Inflammatory macrophage (primary cell): ENCODE data around the gene ELMO1.

Experiments used
- DNase-seq, 2 donors: peaks; one replicate each; pipeline ENCODE4 v3.0.0-alpha.2; 2020 to 2022

The ELMO1 gene

DNA sequence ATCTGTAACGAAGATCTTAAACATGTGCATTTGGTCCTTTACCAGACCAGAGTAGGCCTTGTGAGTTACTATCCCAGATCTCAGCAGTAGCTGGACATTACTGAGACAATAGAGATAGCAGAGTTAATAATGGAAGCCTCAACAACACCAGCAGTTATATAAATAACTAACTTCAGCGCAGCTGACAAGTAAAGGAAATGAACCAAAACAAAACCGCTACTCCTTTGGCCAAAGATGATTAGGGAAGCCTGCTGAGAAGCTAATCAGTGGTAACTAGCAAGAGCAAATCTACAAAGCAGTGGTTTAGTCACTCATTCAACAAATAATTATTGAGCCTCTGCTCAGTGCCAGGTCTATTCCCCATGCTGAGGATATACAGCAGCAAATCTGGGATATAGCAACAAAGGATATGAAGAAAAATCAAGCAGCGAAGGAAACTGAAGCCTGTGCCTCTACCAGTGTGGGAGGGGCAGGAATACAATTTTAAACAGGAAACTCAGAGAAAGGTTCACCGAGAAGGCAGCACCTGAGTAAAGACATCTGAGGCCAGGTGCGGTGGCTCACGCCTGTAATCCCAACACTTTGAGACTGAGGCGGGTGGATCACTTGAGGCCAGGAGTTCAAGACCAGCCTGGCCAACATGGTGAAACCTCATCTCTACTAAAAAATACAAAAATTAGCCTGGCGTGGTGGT is 103.6 kb downstream of the ELMO1 start:
- no peak for DNase-seq

DNA sequence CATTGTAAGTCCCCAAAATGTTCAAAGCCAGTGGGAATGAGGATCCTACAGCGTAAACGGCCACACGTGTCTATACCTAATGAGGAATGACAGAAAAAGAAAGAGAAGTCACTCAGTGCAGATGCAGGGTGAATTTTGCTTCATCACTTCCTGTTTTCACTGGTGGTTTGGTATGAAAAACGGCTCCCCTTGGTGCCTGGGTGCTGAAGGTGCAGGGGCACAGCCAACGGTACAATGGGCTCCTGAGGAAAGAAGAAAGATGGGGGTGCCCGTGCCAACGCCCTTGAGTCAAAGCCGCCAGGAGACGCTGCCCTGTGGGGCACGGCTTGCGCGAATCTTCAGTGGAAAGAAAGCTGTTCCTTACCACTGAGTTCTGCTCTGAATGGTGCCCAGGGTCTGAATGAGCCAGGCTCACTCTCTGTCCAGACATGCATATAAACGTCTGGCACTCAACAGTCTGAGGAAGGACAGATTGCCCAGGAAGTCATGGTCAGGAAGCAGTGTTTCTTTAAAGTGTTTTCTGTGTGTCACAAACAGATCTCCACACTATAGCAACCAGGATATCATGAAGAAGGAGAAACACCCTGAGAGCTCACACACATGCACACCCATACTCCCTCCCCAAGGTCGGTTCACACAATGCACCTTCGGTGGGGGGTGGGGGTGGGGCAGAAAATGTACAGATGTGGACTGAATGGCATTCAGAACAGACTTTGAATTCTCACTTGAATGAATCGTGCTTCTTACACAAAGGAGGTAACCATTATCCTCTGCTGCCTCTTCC is 105.8 kb downstream of the ELMO1 start:
- peak; percentile 65 to 76 for DNase-seq

GRCh38 chr7:37342176-37342687 is 106.4 kb downstream of the ELMO1 start:
- no peak for DNase-seq

GRCh38 chr7:37341033-37341630 is 107.5 kb downstream of the ELMO1 start:
- DNase-seq, result no peak

GRCh38 chr7:37338966-37339365 is 109.7 kb downstream of the ELMO1 start:
- no peak for DNase-seq

- DNase-seq, result no peak
These were observed 111.1 kb downstream of the ELMO1 start for GRCh38 chr7:37337522-37337921.

DNA sequence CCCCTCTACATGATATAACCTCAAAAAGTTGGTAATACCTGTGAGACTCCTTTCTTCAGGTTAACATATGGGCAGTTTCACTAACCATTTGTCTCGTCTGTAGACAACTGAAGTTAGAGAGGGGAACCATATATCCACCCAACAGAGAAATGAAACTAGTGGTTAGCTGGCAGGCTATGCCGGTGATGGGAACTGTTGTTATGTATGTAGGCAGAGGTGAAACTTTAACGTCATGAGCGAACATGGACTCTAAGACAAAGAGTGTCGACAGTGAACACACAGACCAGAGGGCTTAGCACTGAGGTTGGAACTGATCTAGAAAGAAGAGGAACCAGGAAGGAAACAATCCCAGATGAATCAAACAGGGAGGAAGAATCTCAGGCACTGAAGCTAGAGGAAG is 112.4 kb downstream of the ELMO1 start:
- peak; percentile 82 to 86 for DNase-seq

DNA sequence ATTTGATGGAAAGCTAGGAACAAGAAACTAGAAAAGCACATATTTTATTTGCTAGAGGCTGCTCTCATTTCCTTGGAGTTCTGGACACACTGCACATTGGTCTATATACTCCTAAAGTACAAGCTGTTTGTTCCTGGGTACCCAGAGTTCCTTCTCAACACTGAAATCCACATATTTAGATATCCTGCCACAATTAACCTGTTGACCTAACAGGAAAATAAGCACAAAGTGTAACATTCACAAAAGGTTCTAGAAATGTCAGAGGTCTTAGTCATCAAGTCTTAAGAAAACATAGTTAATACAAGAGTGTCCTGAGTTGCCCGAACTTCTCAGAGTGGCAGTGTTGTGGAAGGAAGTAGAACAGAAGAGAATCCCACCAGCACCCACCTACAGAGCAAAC is 115.6 kb downstream of the ELMO1 start:
- DNase-seq, result no peak

GRCh38 chr7:37332243-37333016 is 116.2 kb downstream of the ELMO1 start:
- no peak for DNase-seq

- no peak for DNase-seq
These were observed 117.9 kb downstream of the ELMO1 start for GRCh38 chr7:37330775-37331174.

DNA sequence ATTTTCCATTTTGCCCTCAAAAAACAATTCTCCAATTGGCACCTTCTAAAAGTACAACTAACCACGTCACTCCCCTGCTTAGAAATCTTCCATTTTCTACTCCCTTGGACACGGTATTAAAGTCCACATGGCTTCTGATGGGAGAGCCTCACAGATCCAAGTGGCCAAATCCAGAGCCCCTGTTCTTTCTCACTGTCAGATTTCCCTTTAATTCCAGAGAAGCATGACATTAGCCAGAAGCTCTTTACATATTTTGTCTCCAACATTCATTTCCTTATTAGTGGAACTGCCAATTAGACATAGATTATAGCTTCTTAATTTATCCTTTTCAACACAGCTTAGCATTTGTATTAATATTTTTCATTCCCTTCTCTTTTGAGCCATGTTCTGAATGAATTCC is 118.7 kb downstream of the ELMO1 start:
- no peak for DNase-seq

- DNase-seq, result no peak
These were observed 121.4 kb downstream of the ELMO1 start for GRCh38 chr7:37327288-37327687.

- DNase-seq, result no peak
These were observed 124.7 kb downstream of the ELMO1 start for GRCh38 chr7:37323966-37324365.

DNA sequence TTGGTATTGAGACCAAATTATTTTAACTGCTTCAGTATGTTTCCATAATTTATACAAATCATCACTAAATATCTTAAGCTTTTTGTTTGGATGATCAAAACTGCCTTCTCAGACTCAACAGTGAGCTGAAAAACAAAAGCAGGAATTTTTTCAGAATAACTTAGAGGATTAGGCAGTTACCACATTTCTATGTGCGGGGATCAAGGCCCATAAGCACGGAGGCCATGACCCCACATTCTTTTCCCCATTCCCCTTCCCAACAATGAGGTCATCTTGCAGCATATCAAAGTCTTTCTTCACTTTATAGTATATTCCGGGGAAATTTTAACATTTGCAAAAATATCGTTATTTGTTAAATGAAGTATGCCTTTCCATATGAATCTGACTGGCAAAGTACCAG is 125.8 kb downstream of the ELMO1 start:
- no peak for DNase-seq

DNA sequence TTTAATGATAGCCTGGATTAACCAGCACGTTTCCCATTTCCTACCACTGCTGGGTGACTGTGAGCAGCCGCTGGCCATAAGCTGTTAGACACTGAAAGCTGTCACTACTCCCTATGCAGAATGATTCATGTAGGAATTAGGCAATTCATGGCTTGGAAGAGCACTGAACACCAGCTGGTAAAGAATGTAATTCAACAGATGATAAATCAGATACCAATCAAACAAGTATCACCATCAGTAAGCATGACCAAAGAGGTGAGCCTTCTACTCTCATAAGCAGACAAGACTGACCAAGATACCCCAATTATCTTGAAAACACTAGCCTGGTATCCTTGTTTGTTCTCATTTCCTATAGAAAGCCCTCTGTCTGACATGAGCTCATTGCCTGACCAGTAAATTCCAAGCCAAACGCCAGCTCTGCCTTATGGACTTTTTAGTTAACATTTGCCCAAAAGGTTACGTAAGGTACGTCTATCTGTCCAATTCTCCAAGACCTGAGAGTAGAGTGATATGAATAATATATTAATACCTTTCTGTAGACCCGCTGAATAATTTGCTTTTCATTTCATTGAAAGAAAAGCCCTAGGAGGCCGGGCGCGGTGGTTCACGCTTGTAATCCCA is 127.7 kb downstream of the ELMO1 start:
- DNase-seq, result peak; percentile 45 to 66

- no peak for DNase-seq
These were observed 128.4 kb downstream of the ELMO1 start for GRCh38 chr7:37320140-37320847.

DNA sequence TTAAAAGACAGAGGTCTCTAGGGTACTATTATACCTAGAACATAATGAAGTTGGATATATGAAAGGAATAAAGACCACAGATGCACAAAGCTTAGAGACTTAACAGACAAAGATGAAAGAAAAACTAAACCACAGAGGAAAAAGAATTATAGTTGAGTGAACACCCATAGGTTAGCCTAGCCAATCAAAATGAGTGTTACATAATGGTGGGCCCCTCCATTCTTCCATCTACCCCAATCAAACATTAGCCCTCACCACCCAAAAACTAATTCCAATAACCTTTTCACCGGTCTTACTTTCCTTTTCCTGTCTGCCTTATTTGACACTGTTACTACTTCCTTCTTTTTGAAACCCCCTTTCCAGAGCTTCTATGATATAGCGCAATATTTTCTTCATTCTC is 130.1 kb downstream of the ELMO1 start:
- DNase-seq, result no peak

DNA sequence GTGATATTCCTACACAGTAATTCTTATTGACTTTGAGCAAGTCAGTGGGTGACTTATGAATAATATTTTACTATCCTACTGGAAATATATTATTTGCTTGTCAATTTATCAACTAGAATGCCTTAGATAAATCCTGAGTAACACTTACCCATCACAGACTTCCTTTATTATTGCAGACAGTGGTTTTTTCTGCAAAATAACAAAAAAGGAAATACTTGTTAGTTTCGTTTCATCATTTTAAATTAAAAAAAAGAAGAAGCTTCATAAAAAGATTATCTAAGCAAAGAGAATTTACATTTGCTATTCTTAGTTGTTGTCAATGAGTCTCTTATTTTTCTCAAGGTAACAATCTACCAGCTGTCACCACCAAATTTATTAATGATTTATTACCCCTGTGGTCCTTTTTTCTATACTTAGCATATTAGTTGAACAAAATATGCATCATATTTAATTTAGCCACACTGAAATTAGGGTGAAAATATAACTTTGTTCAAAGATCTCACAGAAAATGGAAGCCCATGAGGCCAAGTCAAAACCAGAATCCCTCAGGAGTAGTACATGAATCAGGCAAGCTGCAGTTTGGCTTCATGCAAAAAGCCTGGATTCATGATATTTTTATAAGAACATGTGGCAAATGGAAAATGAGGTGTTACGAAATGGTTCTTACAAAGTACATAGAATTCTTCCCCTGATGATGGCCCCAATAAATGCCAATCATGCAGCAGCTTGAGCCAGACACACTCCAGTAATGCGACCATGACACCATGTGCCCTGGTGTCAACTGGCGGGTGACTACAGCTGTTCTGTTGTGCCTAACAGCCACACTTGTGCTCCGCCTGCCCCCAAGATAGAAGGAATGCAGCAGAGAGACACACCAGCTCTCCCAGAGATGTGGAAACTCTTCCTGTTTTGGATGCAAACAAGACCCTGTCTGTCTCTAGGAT is 132.6 kb downstream of the ELMO1 start:
- peak; percentile 12 to 81 for DNase-seq

DNA sequence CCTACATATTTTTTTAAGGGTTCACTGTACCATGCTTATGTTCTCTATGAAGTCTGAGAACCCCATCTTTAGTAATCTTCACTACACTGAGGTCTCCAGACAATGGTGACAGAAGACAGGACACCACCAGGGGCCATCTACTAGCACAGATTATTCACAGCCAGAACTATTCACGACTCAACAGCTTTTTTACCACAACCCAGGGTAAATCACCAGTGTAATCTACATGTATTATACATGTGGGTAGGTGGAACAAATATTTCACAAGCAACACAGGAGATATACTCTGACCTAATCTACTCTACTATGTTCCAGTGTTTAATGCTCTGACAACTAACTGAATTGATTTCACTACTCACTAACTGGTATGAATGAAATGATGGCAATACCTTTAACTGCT is 136.1 kb downstream of the ELMO1 start:
- no peak for DNase-seq

- peak; percentile 71 to 86 for DNase-seq
These were observed 137.3 kb downstream of the ELMO1 start for GRCh38 chr7:37311355-37311754.
